DND-41 (cell line): ENCODE data around the gene DCTD.
"Not testable (repeated sequence)": the region's sequence is repeated elsewhere in the genome, so short reads cannot be mapped to it uniquely, and the experiment has no call there.

Source experiments
- ATAC-seq: fragments of 200-7000 bp; cut with Tn5 transposase; 3 replicates; pipeline ENCODE4 v1.9.1; 2021; ENCODE audit warnings: low read depth; ENCODE audit not compliant: insufficient read depth
- DNase-seq: peaks from one replicate; pipeline ENCODE4 v3.0.0-alpha.2; 2020
- H2AFZ ChIP-seq: 2 replicates; pipeline ENCODE4 v1.6.0; 2012; ENCODE audit warnings: low read depth, low read length
- H3K27ac ChIP-seq: 2 replicates; pipeline ENCODE4 v1.5.1; 2012; ENCODE audit warnings: low read length, inconsistent platforms
- H3K27me3 ChIP-seq: fragments of 200-600 bp; sonication (generic); 2 replicates; pipeline ENCODE4 v1.6.0; 2012; ENCODE audit warnings: low read length, mild to moderate bottlenecking, inconsistent platforms; ENCODE audit not compliant: insufficient read depth, poor library complexity
- H3K36me3 ChIP-seq: 2 replicates; pipeline ENCODE4 v1.5.1; 2012; ENCODE audit warnings: low read length, inconsistent platforms; ENCODE audit not compliant: insufficient read depth
- H3K4me1 ChIP-seq: 2 replicates; pipeline ENCODE4 v1.5.1; 2012; ENCODE audit warnings: mild to moderate bottlenecking, low read length; ENCODE audit not compliant: insufficient read depth
- H3K4me2 ChIP-seq: 2 replicates; pipeline ENCODE4 v1.6.0; 2012; ENCODE audit warnings: mild to moderate bottlenecking, moderate library complexity, low read length, inconsistent platforms; ENCODE audit not compliant: insufficient read depth
- H3K4me3 ChIP-seq, 2 experiments: fragments of 200-600 bp in 1 of 2; shearing (Covaris generic) in 1 of 2; 2 replicates each; pipeline ENCODE4 v1.5.1; 2012 to 2016; ENCODE audit warnings: inconsistent platforms in 2 of 2, low read length in 2 of 2, mild to moderate bottlenecking in 2 of 2, low read depth in 1 of 2, moderate library complexity in 1 of 2
- H3K79me2 ChIP-seq: 2 replicates; pipeline ENCODE4 v1.6.0; 2012; ENCODE audit warnings: low read length, inconsistent platforms; ENCODE audit not compliant: insufficient read depth
- H3K9ac ChIP-seq: 2 replicates; pipeline ENCODE4 v1.6.0; 2012; ENCODE audit warnings: low read depth, mild to moderate bottlenecking, inconsistent platforms, low read length, moderate library complexity
- H3K9me3 ChIP-seq: 2 replicates; pipeline ENCODE4 v1.5.1; 2012; ENCODE audit warnings: low read length, moderate library complexity, mild to moderate bottlenecking, inconsistent platforms; ENCODE audit not compliant: insufficient read depth, severe bottlenecking
- H4K20me1 ChIP-seq: 2 replicates; pipeline ENCODE4 v1.6.0; 2012; ENCODE audit warnings: low read length; ENCODE audit not compliant: insufficient read depth
- CTCF ChIP-seq: IDR thresholded peaks from 2 replicates; pipeline ENCODE4 v1.5.1; 2012; ENCODE audit warnings: borderline replicate concordance, low read length, moderate library complexity, mild to moderate bottlenecking; ENCODE audit not compliant: poor library complexity, severe bottlenecking; ENCODE audit errors: extremely low read depth
- EZH2 ChIP-seq: IDR thresholded peaks from 3 replicates; pipeline ENCODE4 v1.6.1; 2012; ENCODE audit warnings: borderline replicate concordance, low read depth, mild to moderate bottlenecking, moderate library complexity, low read length, inconsistent platforms; ENCODE audit not compliant: severe bottlenecking

Gene DCTD

GRCh38 chr4:182903013-182903412, 14.2 kb downstream of the DCTD start:
- Histone ChIP-seq H3K4me3 (no peak overlapping the region), H3K27me3 (no peaks in the 10 kb centered on the region), H3K4me1 (no peaks in the 10 kb centered on the region), H3K9me3 (no peaks in the 10 kb centered on the region), H3K4me2 (no peak overlapping the region), H3K27ac (no peak overlapping the region), H4K20me1 (peaks cover 31% of the 10 kb centered on the region), H3K9ac (no peak overlapping the region), H3K36me3 (peaks cover 81% of the 10 kb centered on the region), H3K79me2 (peaks cover 35% of the 10 kb centered on the region), H2AFZ (no peak overlapping the region)
- ATAC-seq (no peak), DNase-seq (no peak)
- TF ChIP-seq CTCF, result no peak
- no peak for TF ChIP-seq EZH2

GRCh38 chr4:182901337-182901736, 15.8 kb downstream of the DCTD start:
- Histone ChIP-seq H3K9ac (no peak overlapping the region), H3K79me2 (peaks cover 22% of the 10 kb centered on the region), H4K20me1 (peaks cover 36% of the 10 kb centered on the region), H2AFZ (no peak overlapping the region), H3K9me3 (no peaks in the 10 kb centered on the region), H3K4me2 (no peak overlapping the region), H3K36me3 (peaks cover 82% of the 10 kb centered on the region), H3K27ac (no peak overlapping the region), H3K4me1 (no peaks in the 10 kb centered on the region), H3K4me3 (no peak overlapping the region), H3K27me3 (no peaks in the 10 kb centered on the region)
- ATAC-seq, result no peak
- no peak for DNase-seq
- TF ChIP-seq EZH2, result no peak
- TF ChIP-seq CTCF, result no peak

GRCh38 chr4:182900021-182900420, 17.2 kb downstream of the DCTD start:
- ATAC-seq, H3K27me3 ChIP-seq, DNase-seq, H3K9me3 ChIP-seq, H3K4me2 ChIP-seq, H3K4me3 ChIP-seq, H3K27ac ChIP-seq, H3K9ac ChIP-seq, H2AFZ ChIP-seq, H3K4me1 ChIP-seq: not testable (repeated sequence)
- H3K36me3 ChIP-seq, result peaks cover 88% of the 10 kb centered on the region
- H4K20me1 ChIP-seq, result peaks cover 34% of the 10 kb centered on the region
- peaks cover 14% of the 10 kb centered on the region; the same call in 1 of the 2 replicates for H3K79me2 ChIP-seq

GRCh38 chr4:182898479-182898799, 18.7 kb downstream of the DCTD start:
- Histone ChIP-seq H2AFZ (no peak overlapping the region), H3K4me2 (no peak overlapping the region), H3K27me3 (no peaks in the 10 kb centered on the region), H4K20me1 (peaks cover 20% of the 10 kb centered on the region), H3K36me3 (peaks cover 88% of the 10 kb centered on the region), H3K9ac (no peak overlapping the region), H3K4me3 (no peak overlapping the region), H3K4me1 (no peaks in the 10 kb centered on the region), H3K79me2 (peaks cover 5% of the 10 kb centered on the region; the same call in 1 of the 2 replicates), H3K9me3 (no peaks in the 10 kb centered on the region), H3K27ac (no peak overlapping the region)
- DNase-seq (no peak), ATAC-seq (no peak)
- TF ChIP-seq EZH2 (no peak), CTCF (no peak)
